MV-4-11 (cell line): ENCODE measurements around the gene NFIC.
"Not testable (repeated sequence)": the region's sequence is repeated elsewhere in the genome, so short reads cannot be mapped to it uniquely, and the experiment has no call there.

Experiments
- DNase-seq: peaks from one replicate; lab custom pipeline; 2025; lab: John Stamatoyannopoulos, UW

NFIC gene

GRCh38 chr19:3374369-3375112 is 8.2 kb downstream of the NFIC start:
- no peak for DNase-seq

GRCh38 chr19:3375221-3376090 is 9.1 kb downstream of the NFIC start:
- no peak for DNase-seq

- DNase-seq = not testable (repeated sequence)
Observed at GRCh38 chr19:3376091-3376455, 9.7 kb downstream of the NFIC start.

GRCh38 chr19:3378352-3379150 is 12.2 kb downstream of the NFIC start:
- DNase-seq = no peak

GRCh38 chr19:3380829-3381228 is 14.4 kb downstream of the NFIC start:
- no peak for DNase-seq

- DNase-seq = no peak
Observed at GRCh38 chr19:3381701-3382372, 15.5 kb downstream of the NFIC start.

- no peak for DNase-seq
Observed at GRCh38 chr19:3382460-3383100, 16.2 kb downstream of the NFIC start.

- DNase-seq = no peak
Observed at GRCh38 chr19:3383121-3383722, 16.8 kb downstream of the NFIC start.

- DNase-seq = no peak
Observed at GRCh38 chr19:3386447-3387234, 20.3 kb downstream of the NFIC start.

GRCh38 chr19:3387645-3388589 is 21.5 kb downstream of the NFIC start:
- DNase-seq = no peak

GRCh38 chr19:3389446-3389778 is 23.0 kb downstream of the NFIC start:
- DNase-seq = no peak

- no peak for DNase-seq
Observed at GRCh38 chr19:3389876-3390371, 23.5 kb downstream of the NFIC start.

GRCh38 chr19:3391911-3392310 is 25.5 kb downstream of the NFIC start:
- not testable (repeated sequence) for DNase-seq

GRCh38 chr19:3392480-3392879 is 26.1 kb downstream of the NFIC start:
- DNase-seq = no peak

- DNase-seq = no peak
Observed at GRCh38 chr19:3396881-3397265, 30.5 kb downstream of the NFIC start.

GRCh38 chr19:3397266-3398022 is 31.1 kb downstream of the NFIC start:
- DNase-seq = no peak

GRCh38 chr19:3398114-3398899 is 31.9 kb downstream of the NFIC start:
- DNase-seq = no peak
